ENCODE data around the gene CDC42SE1. TPM values are rescaled to one million over a fixed set of nuclear protein-coding genes. Genes with fewer than 3 reads are reported as not detected.

CDC42SE1 gene
- total RNA-seq, 1 experiment from 2014 or later, result 76.3 TPM

- no peak for TF ChIP-seq ZNF423 (CRISPR knock-in tag; IDR thresholded peaks at IDR 0.05)
- TF ChIP-seq ZNF138 (CRISPR knock-in tag; conservative IDR thresholded peaks at IDR 0.05), result no peak
- TF ChIP-seq HMGXB4 (CRISPR knock-in tag; IDR thresholded peaks at IDR 0.05), result no peak
- no peak for TF ChIP-seq MLX (CRISPR knock-in tag; IDR thresholded peaks at IDR 0.05)
- no peak for TF ChIP-seq OVOL2 (CRISPR knock-in tag; IDR thresholded peaks at IDR 0.05; ENCODE audit: borderline replicate concordance)
- no peak for TF ChIP-seq ZNF416 (CRISPR knock-in tag; IDR thresholded peaks at IDR 0.05)
- TF ChIP-seq ZNF425 (CRISPR knock-in tag; conservative IDR thresholded peaks at IDR 0.05), result no peak
- no peak for TF ChIP-seq ATF2 (CRISPR knock-in tag; IDR thresholded peaks at IDR 0.05; ENCODE audit: borderline replicate concordance, low read depth)
- TF ChIP-seq ATF3 (CRISPR knock-in tag; conservative IDR thresholded peaks at IDR 0.05), result no peak
- no peak for TF ChIP-seq MAX (CRISPR knock-in tag; IDR thresholded peaks at IDR 0.05)
- no peak for TF ChIP-seq ETV6 (CRISPR knock-in tag; IDR thresholded peaks at IDR 0.05)
- TF ChIP-seq E2F4 (CRISPR knock-in tag; IDR thresholded peaks at IDR 0.05; ENCODE audit: borderline replicate concordance, low read depth), result no peak
- no peak for TF ChIP-seq ZBTB43 (CRISPR knock-in tag; IDR thresholded peaks at IDR 0.05)
- no peak for TF ChIP-seq FOXK1 (CRISPR knock-in tag; IDR thresholded peaks at IDR 0.05)
- TF ChIP-seq ATF6 (CRISPR knock-in tag; IDR thresholded peaks at IDR 0.05), result no peak
- TF ChIP-seq CDX4 (CRISPR knock-in tag; IDR thresholded peaks at IDR 0.05; ENCODE audit: borderline replicate concordance), result no peak
These were observed 4.4 kb downstream of the CDC42SE1 start (continued) for GRCh38 chr1:151054971-151055547.

Measured in WTC11 (cell line).